NCI-H1048 (cell line): ENCODE results near the gene RALGAPA2.

ENCODE experiments used
- DNase-seq: peaks from one replicate; lab custom pipeline; 2025; lab: John Stamatoyannopoulos, UW

Gene RALGAPA2

GRCh38 chr20:20712474-20713243, at the start of gene RALGAPA2:
RALGAPA2 (minus strand) TSS chr20:20712644; CDS start chr20:20712480, 164 bp downstream.
- DNase-seq = peak; percentile 95

- DNase-seq = no peak
These were observed 48.9 kb upstream of the RALGAPA2 start for GRCh38 chr20:20761301-20761700.

GRCh38 chr20:20759132-20759531, 46.7 kb upstream of the RALGAPA2 start:
- no peak for DNase-seq

GRCh38 chr20:20755674-20756319, 43.4 kb upstream of the RALGAPA2 start:
- no peak for DNase-seq

GRCh38 chr20:20755231-20755630, 42.8 kb upstream of the RALGAPA2 start:
- no peak for DNase-seq

DNA sequence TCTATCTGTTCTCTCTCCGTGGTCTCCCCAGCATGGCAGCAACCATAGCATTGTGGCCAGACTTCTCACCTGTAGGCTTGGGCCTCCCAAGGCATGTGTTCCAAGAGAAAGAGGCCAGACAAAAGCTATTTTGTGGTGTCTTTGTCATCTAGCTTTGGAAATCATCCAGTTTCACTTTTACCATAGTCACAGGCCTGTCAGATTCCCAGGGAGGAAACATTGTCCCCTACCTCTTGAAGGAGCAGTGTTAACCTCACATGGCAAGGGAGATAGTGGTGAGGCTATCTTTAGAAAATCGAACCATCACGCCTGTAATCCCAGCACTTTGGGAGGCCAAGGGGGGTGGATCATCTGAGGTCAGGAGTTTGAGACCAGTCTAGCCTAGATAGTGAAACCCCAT, 42.3 kb upstream of the RALGAPA2 start:
- no peak for DNase-seq

DNA sequence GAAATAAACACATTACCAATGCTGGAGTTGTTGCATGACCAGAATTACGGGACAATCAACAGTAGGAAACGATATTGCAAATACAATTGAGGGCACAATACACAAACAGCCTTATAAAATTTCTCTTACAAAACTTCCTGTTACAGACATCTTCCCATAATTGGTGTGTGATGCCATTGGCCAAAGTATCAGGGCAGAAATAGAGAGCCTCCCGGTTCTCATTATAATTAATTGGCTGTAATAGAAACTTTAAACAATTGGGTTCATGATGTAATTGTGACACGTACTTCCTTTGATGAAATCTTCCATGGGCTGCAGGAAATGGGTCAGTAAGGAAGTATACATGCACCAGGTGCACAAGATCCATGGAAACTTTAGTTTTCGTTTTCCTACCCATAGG, 40.3 kb upstream of the RALGAPA2 start:
- DNase-seq = no peak

DNA sequence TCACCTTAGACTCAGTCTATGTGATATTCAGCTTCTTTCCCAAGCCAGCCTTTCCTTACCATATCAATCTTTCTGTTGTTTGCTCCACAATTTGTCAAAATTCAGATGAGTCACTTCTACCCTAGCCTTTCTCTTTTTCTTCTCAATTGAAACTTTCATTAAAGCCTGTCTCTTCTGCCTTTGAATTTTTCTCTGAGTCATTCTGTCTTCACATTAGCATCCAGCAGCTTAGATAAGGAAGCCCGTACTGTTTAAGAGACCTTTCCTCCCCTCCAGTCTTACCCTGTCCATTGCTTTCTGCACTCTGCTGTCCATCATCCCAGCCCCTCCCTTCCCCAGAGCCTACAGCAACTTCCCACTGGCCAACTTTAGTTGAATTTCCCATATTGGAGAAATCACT, 34.9 kb upstream of the RALGAPA2 start:
- no peak for DNase-seq

GRCh38 chr20:20744170-20744725, 31.8 kb upstream of the RALGAPA2 start:
- no peak for DNase-seq

GRCh38 chr20:20743511-20744169, 31.2 kb upstream of the RALGAPA2 start:
- DNase-seq = no peak

- DNase-seq = no peak
These were observed 28.9 kb upstream of the RALGAPA2 start for GRCh38 chr20:20741087-20742045.

DNA sequence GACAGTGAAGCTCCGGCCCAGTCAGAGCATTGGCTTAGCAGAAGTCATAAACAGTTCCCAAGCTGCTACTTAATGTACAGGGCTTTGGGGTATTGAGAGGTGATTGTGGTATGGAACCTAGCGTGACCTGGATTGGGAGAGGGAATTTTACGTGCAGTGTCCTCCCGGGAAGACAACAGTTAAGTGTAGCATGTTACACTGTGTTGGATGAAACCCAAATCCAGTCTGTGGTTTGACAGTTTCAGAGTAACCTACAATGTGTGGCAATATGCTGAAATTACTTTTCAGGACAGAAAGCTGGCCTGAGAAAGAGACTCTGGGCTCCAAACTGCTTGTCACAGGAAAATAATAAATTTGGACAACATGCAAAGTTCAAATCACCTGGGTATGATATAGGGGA, 28.1 kb upstream of the RALGAPA2 start:
- no peak for DNase-seq

DNA sequence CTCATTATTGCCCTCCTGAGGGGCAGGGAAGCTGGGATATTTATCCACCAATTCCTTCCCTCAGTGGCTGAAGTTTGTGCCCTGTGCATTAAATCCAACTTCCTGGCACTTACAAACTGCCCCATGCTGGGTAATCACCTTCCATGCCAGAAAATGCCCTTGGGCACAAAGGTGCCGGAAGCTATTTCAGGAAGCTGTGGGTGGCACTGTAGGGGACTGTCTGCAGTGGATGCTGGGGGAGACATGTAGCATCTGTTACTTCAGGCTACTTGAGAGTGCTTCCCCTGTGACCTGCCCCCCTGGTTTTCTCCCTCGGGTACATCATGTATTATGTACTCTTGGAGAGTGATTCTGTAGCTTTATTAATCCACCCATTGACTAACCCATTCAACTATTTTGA, 24.7 kb upstream of the RALGAPA2 start:
- DNase-seq = no peak

GRCh38 chr20:20736303-20736702, 23.9 kb upstream of the RALGAPA2 start:
- DNase-seq = no peak

GRCh38 chr20:20734475-20734948, 22.1 kb upstream of the RALGAPA2 start:
- DNase-seq = no peak

DNA sequence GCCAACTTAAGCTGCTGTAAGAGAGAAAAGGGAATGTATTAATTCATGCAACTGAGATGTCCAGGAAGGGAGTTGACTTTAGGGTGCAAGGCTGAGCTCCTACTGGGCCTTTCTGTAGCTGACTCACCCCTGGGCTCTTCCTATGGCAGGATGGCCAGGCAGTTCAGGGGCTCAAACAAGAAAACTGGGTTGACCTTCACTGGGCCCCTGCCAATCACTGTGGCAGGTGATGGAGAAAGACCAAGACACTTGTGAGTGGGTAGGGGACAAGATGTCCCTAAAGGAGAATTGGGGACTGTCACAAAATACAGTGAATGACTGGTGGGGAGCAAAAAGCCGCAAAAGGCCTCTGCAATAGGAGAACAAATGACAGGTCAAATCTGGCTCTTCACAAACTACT, 21.5 kb upstream of the RALGAPA2 start:
- DNase-seq = no peak

DNA sequence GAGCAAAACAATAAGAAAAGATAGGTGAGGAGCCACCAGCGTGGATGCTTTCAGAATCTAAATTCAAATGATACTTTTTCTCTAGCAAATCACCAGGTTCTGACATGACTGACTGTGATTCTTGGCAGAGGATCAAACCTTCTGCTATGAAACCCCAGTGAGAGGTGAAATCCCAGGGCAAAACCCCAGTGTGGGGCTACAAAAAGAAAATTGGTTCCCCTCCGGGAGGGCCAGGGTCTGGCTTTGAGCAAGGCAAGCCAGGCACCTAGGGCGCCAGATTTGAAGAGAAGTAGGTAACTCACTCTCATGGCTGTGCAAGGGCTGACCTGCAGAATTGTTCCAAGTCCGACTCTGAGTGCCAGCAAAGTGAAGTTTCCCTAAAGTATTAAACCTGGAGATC, 20.2 kb upstream of the RALGAPA2 start:
- no peak for DNase-seq

DNA sequence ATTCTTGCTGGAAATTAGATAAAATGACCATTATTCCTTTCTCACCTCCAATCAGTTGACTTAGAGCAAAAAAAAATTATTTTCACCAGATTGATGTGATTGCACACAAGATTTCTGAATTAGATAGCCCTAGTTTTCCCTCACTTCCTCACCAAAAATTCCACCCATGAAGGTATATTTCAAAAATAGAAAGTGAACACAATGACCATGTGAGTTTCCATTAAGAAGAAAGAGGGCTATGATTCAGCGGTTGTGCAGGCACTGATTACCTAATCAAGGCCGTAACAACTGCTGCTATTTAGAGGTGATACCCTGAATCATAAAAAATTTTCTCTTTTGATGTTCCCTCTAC, 19.5 kb upstream of the RALGAPA2 start:
- no peak for DNase-seq

DNA sequence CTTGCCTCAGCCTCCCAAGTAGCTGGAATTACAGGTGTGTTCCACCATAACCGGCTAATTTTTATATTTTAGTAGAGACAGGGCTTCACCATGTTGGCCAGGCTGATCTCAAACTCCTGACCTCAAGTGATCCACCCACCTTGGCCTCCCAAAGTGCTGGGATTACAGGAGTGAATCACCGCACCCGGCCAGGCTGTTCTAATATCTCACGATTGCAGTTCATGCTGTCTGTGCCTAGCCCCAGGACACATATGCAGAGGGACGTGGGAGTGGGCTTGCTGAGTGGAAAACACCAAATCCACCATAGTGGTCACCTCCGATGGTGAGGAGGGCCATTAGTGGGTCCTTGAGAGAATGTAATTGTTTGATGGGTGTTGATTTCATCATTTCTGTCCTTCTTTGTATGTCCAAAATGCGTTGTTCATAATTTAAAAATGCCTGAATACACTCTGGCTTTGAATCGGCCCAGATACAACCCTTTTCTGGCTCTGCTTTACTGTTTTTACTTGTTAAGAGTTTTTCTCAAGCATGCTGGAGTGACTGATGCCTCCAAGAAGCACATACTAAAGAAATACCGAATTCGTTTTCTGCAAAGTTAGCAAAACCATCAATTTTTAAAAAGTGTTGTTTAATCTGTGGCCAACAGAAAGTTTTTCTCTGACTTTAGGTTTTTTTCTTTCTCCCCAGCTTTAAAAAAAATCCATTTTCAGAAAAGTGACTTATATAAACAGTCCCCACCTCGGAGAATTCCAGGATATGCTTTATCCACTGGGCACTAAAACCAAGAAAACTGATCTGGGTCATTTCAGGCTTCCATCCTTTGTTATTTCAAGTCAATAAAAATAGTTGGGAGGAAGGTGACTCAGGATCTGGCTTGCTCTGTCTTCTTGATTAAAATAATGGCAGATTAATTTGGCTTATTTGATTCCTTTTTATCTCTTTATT, 18.8 kb upstream of the RALGAPA2 start:
- DNase-seq = no peak

DNA sequence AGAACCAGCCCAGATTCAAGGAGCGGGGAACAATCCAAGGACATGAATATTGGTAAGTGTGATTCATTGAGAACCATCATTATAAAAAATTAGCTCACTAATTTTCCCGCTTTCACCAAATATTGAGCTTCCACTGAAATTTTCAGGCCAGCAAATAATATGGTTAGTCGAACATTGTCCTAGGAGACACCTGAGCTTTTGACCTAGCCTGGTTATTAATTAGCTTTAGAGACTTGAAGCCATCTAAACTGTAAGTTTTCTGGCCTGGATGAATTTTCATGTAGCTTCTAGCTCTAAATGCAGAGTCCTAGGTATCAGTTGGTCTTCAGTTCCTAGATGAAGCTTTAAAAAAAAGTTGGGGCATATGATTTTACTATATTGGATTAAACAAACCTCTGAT, 17.1 kb upstream of the RALGAPA2 start:
- no peak for DNase-seq

- no peak for DNase-seq
These were observed 9.0 kb upstream of the RALGAPA2 start for GRCh38 chr20:20721489-20721888.
